ENCODE data around the gene AFAP1L1.
A peak's percentile ranks its signal among the peaks of the same experiment; 100 is the strongest.

AFAP1L1 gene

GRCh38 chr5:149251546-149251945 is 20.1 kb upstream of the AFAP1L1 start:
- Histone ChIP-seq H3K4me1 (ENCODE audit: control insufficient read depth, insufficient read depth, low read length) (no peaks in the 10 kb centered on the region), H3K36me3 (ENCODE audit: control insufficient read depth in 2 of 2, insufficient read depth in 1 of 2, low read length in 2 of 2) (no peaks in the 10 kb centered on the region), H3K4me3 (ENCODE audit: low read depth, low read length) (no peak overlapping the region), H3K9me3 (ENCODE audit: control insufficient read depth, insufficient read depth, low read depth, low read length) (no peaks in the 10 kb centered on the region), H3K27ac (ENCODE audit: extremely low read depth, low read depth, low read length) (no peak overlapping the region)
- POLR2A ChIA-PET = no interaction called here
- CTCF ChIA-PET = no interaction called here
- TF ChIP-seq ZNF324 (tag by site-specific recombination; IDR thresholded peaks at IDR 0.05) (no peak), HOXD13 (CRISPR knock-in tag; IDR thresholded peaks at IDR 0.05; ENCODE audit: borderline replicate concordance) (no peak), ZNF664 (tag by site-specific recombination; IDR thresholded peaks at IDR 0.05) (no peak)
- TF ChIP-seq, protein P1, sequence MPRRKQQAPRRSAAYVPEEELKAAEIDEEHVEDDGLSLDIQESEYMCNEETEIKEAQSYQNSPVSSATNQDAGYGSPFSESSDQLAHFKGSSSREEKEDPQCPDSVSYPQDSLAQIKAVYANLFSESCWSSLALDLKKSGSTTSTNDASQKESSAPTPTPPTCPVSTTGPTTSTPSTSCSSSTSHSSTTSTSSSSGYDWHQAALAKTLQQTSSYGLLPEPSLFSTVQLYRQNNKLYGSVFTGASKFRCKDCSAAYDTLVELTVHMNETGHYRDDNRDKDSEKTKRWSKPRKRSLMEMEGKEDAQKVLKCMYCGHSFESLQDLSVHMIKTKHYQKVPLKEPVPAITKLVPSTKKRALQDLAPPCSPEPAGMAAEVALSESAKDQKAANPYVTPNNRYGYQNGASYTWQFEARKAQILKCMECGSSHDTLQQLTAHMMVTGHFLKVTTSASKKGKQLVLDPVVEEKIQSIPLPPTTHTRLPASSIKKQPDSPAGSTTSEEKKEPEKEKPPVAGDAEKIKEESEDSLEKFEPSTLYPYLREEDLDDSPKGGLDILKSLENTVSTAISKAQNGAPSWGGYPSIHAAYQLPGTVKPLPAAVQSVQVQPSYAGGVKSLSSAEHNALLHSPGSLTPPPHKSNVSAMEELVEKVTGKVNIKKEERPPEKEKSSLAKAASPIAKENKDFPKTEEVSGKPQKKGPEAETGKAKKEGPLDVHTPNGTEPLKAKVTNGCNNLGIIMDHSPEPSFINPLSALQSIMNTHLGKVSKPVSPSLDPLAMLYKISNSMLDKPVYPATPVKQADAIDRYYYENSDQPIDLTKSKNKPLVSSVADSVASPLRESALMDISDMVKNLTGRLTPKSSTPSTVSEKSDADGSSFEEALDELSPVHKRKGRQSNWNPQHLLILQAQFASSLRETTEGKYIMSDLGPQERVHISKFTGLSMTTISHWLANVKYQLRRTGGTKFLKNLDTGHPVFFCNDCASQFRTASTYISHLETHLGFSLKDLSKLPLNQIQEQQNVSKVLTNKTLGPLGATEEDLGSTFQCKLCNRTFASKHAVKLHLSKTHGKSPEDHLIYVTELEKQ (tag by site-specific recombination; IDR thresholded peaks at IDR 0.05; ENCODE audit: borderline replicate concordance) = no peak

GRCh38 chr5:149254506-149254905 is 17.2 kb upstream of the AFAP1L1 start:
- Histone ChIP-seq H3K4me1 (ENCODE audit: control insufficient read depth, insufficient read depth, low read length) (no peaks in the 10 kb centered on the region), H3K9me3 (ENCODE audit: control insufficient read depth, insufficient read depth, low read depth, low read length) (no peaks in the 10 kb centered on the region), H3K4me3 (ENCODE audit: low read depth, low read length) (no peak overlapping the region), H3K36me3 (ENCODE audit: control insufficient read depth in 2 of 2, insufficient read depth in 1 of 2, low read length in 2 of 2) (no peaks in the 10 kb centered on the region), H3K27ac (ENCODE audit: extremely low read depth, low read depth, low read length) (no peak overlapping the region)
- TF ChIP-seq HIC1 (tag by site-specific recombination; IDR thresholded peaks at IDR 0.05) = no peak
- no peak for TF ChIP-seq ZFP37 (tag by site-specific recombination; IDR thresholded peaks at IDR 0.05)
- no peak for TF ChIP-seq ZIC2 (tag by site-specific recombination; IDR thresholded peaks at IDR 0.05)
- TF ChIP-seq GLIS2 (tag by site-specific recombination; IDR thresholded peaks at IDR 0.05) = no peak
- no peak for TF ChIP-seq SCRT2 (tag by site-specific recombination; IDR thresholded peaks at IDR 0.05)
- TF ChIP-seq, protein P2, sequence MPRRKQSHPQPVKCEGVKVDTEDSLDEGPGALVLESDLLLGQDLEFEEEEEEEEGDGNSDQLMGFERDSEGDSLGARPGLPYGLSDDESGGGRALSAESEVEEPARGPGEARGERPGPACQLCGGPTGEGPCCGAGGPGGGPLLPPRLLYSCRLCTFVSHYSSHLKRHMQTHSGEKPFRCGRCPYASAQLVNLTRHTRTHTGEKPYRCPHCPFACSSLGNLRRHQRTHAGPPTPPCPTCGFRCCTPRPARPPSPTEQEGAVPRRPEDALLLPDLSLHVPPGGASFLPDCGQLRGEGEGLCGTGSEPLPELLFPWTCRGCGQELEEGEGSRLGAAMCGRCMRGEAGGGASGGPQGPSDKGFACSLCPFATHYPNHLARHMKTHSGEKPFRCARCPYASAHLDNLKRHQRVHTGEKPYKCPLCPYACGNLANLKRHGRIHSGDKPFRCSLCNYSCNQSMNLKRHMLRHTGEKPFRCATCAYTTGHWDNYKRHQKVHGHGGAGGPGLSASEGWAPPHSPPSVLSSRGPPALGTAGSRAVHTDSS (tag by site-specific recombination; IDR thresholded peaks at IDR 0.05) = no peak
- TF ChIP-seq, protein P3, sequence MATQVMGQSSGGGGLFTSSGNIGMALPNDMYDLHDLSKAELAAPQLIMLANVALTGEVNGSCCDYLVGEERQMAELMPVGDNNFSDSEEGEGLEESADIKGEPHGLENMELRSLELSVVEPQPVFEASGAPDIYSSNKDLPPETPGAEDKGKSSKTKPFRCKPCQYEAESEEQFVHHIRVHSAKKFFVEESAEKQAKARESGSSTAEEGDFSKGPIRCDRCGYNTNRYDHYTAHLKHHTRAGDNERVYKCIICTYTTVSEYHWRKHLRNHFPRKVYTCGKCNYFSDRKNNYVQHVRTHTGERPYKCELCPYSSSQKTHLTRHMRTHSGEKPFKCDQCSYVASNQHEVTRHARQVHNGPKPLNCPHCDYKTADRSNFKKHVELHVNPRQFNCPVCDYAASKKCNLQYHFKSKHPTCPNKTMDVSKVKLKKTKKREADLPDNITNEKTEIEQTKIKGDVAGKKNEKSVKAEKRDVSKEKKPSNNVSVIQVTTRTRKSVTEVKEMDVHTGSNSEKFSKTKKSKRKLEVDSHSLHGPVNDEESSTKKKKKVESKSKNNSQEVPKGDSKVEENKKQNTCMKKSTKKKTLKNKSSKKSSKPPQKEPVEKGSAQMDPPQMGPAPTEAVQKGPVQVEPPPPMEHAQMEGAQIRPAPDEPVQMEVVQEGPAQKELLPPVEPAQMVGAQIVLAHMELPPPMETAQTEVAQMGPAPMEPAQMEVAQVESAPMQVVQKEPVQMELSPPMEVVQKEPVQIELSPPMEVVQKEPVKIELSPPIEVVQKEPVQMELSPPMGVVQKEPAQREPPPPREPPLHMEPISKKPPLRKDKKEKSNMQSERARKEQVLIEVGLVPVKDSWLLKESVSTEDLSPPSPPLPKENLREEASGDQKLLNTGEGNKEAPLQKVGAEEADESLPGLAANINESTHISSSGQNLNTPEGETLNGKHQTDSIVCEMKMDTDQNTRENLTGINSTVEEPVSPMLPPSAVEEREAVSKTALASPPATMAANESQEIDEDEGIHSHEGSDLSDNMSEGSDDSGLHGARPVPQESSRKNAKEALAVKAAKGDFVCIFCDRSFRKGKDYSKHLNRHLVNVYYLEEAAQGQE (tag by site-specific recombination; IDR thresholded peaks at IDR 0.05) = peak; percentile 90
- POLR2A ChIA-PET = no interaction called here
- CTCF ChIA-PET = interaction anchor here (0.7 to 2.3 kb wide), 2 partner anchors 10 to 40 kb away, joined by 3 to 14 read pairs; no protein-coding TSS in a partner anchor

All from HEK293 (cell line).